ENCODE measurements around the gene SCAANT1.

DNA sequence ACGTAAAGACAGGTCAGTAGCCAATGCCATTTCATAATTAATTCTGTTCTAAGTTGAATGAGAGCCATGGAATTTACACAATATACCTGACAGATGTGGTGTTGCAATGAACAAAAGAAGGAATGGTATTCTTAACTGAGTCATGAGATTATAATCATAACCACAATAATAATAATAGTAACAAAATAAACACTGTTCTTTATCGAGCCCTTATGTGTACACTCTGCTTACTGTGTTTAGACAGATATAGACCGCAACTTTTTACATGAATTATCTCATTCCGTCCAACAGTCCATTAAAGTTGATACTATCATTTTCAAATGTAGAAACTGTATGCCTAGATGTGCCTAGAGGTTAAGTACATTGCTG, 28.2 kb upstream of the SCAANT1 start:
- TF ChIP-seq, protein P1, sequence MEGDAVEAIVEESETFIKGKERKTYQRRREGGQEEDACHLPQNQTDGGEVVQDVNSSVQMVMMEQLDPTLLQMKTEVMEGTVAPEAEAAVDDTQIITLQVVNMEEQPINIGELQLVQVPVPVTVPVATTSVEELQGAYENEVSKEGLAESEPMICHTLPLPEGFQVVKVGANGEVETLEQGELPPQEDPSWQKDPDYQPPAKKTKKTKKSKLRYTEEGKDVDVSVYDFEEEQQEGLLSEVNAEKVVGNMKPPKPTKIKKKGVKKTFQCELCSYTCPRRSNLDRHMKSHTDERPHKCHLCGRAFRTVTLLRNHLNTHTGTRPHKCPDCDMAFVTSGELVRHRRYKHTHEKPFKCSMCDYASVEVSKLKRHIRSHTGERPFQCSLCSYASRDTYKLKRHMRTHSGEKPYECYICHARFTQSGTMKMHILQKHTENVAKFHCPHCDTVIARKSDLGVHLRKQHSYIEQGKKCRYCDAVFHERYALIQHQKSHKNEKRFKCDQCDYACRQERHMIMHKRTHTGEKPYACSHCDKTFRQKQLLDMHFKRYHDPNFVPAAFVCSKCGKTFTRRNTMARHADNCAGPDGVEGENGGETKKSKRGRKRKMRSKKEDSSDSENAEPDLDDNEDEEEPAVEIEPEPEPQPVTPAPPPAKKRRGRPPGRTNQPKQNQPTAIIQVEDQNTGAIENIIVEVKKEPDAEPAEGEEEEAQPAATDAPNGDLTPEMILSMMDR (IDR thresholded peaks at IDR 0.05), result no peak
- no peak for TF ChIP-seq POLR2A (IDR thresholded peaks at IDR 0.05)
